GM23338 (cell line): ENCODE measurements around the gene ADAMTSL4. TPM values are rescaled to one million over a fixed set of nuclear protein-coding genes. Genes with fewer than 3 reads are reported as not detected.
A peak's percentile ranks its signal among the peaks of the same experiment; 100 is the strongest.

Experiments used
- ATAC-seq: fragments of 200-7000 bp; cut with Tn5 transposase; 3 replicates; pipeline ENCODE4 v1.9.1; 2020
- DNase-seq: peaks from one replicate; pipeline ENCODE4 v3.0.0-alpha.2; 2015; ENCODE audit warnings: low spot score
- H2AFZ ChIP-seq: fragments of 200-600 bp; sonication (generic); 2 replicates; pipeline ENCODE4 v1.8.0; 2016; ENCODE audit warnings: antibody characterized with exemption, mild to moderate bottlenecking, moderate library complexity
- H3F3A ChIP-seq: fragments of 200-600 bp; sonication (generic); replicated peaks from 2 replicates; pipeline ENCODE4 v1.8.0; 2017; ENCODE audit warnings: antibody characterized with exemption, mixed run types, low read depth
- H3K27ac ChIP-seq: fragments of 200-600 bp; sonication (generic); 2 replicates; pipeline ENCODE4 v1.6.1; 2016; ENCODE audit warnings: low read depth
- H3K27me3 ChIP-seq: fragments of 200-600 bp; sonication (generic); 2 replicates; pipeline ENCODE4 v1.8.0; 2016; ENCODE audit warnings: mild to moderate bottlenecking, mixed run types, moderate library complexity; ENCODE audit not compliant: insufficient read depth
- H3K36me3 ChIP-seq: fragments of 200-600 bp; sonication (generic); 2 replicates; pipeline ENCODE4 v1.8.0; 2016; ENCODE audit warnings: mild to moderate bottlenecking; ENCODE audit not compliant: insufficient read depth
- H3K4me1 ChIP-seq: fragments of 200-600 bp; sonication (generic); 2 replicates; pipeline ENCODE4 v1.8.0; 2016; ENCODE audit warnings: mild to moderate bottlenecking, moderate library complexity; ENCODE audit not compliant: insufficient read depth
- H3K4me2 ChIP-seq: fragments of 200-600 bp; sonication (generic); 2 replicates; pipeline ENCODE4 v1.7.1; 2017; ENCODE audit warnings: mixed run types
- H3K4me3 ChIP-seq: fragments of 200-600 bp; sonication (generic); 2 replicates; pipeline ENCODE4 v1.6.1; 2016; ENCODE audit warnings: mixed run types
- H3K79me2 ChIP-seq: fragments of 200-600 bp; sonication (generic); replicated peaks from 2 replicates; pipeline ENCODE4 v1.8.0; 2017; ENCODE audit warnings: mild to moderate bottlenecking; ENCODE audit not compliant: insufficient read depth
- H3K9me2 ChIP-seq: fragments of 200-600 bp; sonication (generic); 2 replicates; pipeline ENCODE4 v1.8.0; 2017; ENCODE audit not compliant: insufficient read depth
- H4K20me1 ChIP-seq: fragments of 200-600 bp; sonication (generic); replicated peaks from 2 replicates; pipeline ENCODE4 v1.8.0; 2017; ENCODE audit warnings: mild to moderate bottlenecking; ENCODE audit not compliant: insufficient read depth
- H3K27ac Mint-ChIP-seq: 2 replicates; pipeline ENCODE4 v1.8.0; 2020; ENCODE audit warnings: inconsistent platforms, mild to moderate bottlenecking, moderate library complexity, mixed read lengths
- H3K27me3 Mint-ChIP-seq: 3 replicates; pipeline ENCODE4 v1.8.0; 2022; ENCODE audit warnings: low read depth, mild to moderate bottlenecking, moderate library complexity, mixed read lengths, inconsistent platforms; ENCODE audit not compliant: insufficient read depth, poor library complexity
- H3K36me3 Mint-ChIP-seq: 3 replicates; pipeline ENCODE4 v1.8.0; 2021; ENCODE audit warnings: low read depth, mild to moderate bottlenecking, inconsistent platforms, moderate library complexity, mixed read lengths
- H3K4me1 Mint-ChIP-seq: 3 replicates; pipeline ENCODE4 v1.8.0; 2020; ENCODE audit warnings: mild to moderate bottlenecking, inconsistent platforms, mixed read lengths
- H3K4me3 Mint-ChIP-seq: 3 replicates; pipeline ENCODE4 v1.8.0; 2021; ENCODE audit warnings: moderate library complexity, mild to moderate bottlenecking, inconsistent platforms, mixed read lengths
- H3K9me3 Mint-ChIP-seq: 3 replicates; pipeline ENCODE4 v1.8.0; 2020; ENCODE audit warnings: moderate library complexity, mild to moderate bottlenecking, inconsistent platforms, mixed read lengths
- CREB1 ChIP-seq: fragments of 250-450 bp; sonication (Bioruptor Pico); IDR thresholded peaks from 2 replicates; pipeline ENCODE4 v1.5.0; 2020; ENCODE audit warnings: low read depth, mild to moderate bottlenecking, moderate library complexity
- CTCF ChIP-seq, 2 experiments: fragments of 200-600 bp in 1 of 2; sonication (generic) in 1 of 2; conservative IDR thresholded peaks; 2 replicates each; pipeline versions ENCODE4 v1.5.1 to v1.6.1; 2016 to 2017; ENCODE audit warnings: antibody characterized with exemption in 2 of 2, low read depth in 2 of 2, mild to moderate bottlenecking in 2 of 2, moderate library complexity in 1 of 2
- ETS1 ChIP-seq: IDR thresholded peaks from 2 replicates; pipeline ENCODE4 v1.6.1; 2016; ENCODE audit warnings: antibody characterized with exemption
- EZH2 ChIP-seq: fragments of 200-600 bp; sonication (generic); IDR thresholded peaks from one replicate; pipeline ENCODE4 v1.8.0; 2017; ENCODE audit warnings: antibody characterized with exemption, mild to moderate bottlenecking, low read depth; ENCODE audit not compliant: unreplicated experiment
- EZH2phosphoT487 ChIP-seq: fragments of 200-600 bp; sonication (generic); IDR thresholded peaks from one replicate; pipeline ENCODE4 v1.8.1; 2018; ENCODE audit warnings: antibody characterized with exemption; ENCODE audit not compliant: unreplicated experiment
- JUNB ChIP-seq: IDR thresholded peaks from one replicate; pipeline ENCODE4 v1.6.1; 2016; ENCODE audit warnings: antibody characterized with exemption; ENCODE audit not compliant: unreplicated experiment
- NANOG ChIP-seq: IDR thresholded peaks from 2 replicates; pipeline ENCODE4 v1.6.1; 2016; ENCODE audit warnings: antibody characterized with exemption, borderline replicate concordance
- POLR2AphosphoS5 ChIP-seq: IDR thresholded peaks from 2 replicates; pipeline ENCODE4 v1.6.1; 2016; ENCODE audit warnings: antibody characterized with exemption, low read depth
- REST ChIP-seq: IDR thresholded peaks from one replicate; pipeline ENCODE4 v1.6.1; 2018; ENCODE audit warnings: antibody characterized with exemption; ENCODE audit not compliant: unreplicated experiment
- STAT1 ChIP-seq: IDR thresholded peaks from one replicate; pipeline ENCODE4 v1.6.1; 2016; ENCODE audit warnings: antibody characterized with exemption; ENCODE audit not compliant: unreplicated experiment
- ZNF114 ChIP-seq: fragments of 250-450 bp; sonication (Bioruptor Pico); IDR thresholded peaks from 2 replicates; pipeline ENCODE4 v1.5.0; 2020; ENCODE audit warnings: mild to moderate bottlenecking, moderate library complexity
- ZNF331 ChIP-seq: fragments of 250-450 bp; sonication (Bioruptor Pico); IDR thresholded peaks from 2 replicates; pipeline ENCODE4 v1.5.0; 2020; ENCODE audit warnings: low read depth, mild to moderate bottlenecking, moderate library complexity
- ZNF462 ChIP-seq: fragments of 250-450 bp; sonication (Bioruptor Pico); IDR thresholded peaks from 2 replicates; pipeline ENCODE4 v1.5.0; 2020; ENCODE audit warnings: mild to moderate bottlenecking, moderate library complexity
- polyA plus RNA-seq: library from polyadenylated mRNA; unstranded; fragments of >200 nt; fragmentation: Nextera tagmentation; extraction: Ambion mirVana; gene quantifications from 2 replicates; pipeline ENCODE4 v1.2.1, GENCODE V29; 2016
- total RNA-seq: library from RNA; depleted of rRNA; stranded (reverse); fragments of >200 nt; shearing (Covaris generic); gene quantifications from 2 replicates; pipeline ENCODE4 v1.2.3, GENCODE V29; 2014

ADAMTSL4 gene
- total and polyA plus RNA-seq, 2 experiments from 2014 or later: 5.3 to 5.8 TPM

- no peaks in the 10 kb centered on the region for H4K20me1 ChIP-seq
- Mint-ChIP-seq H3K9me3 (no peaks in the 10 kb centered on the region), H3K4me3 (no peak overlapping the region), H3K4me1 (peaks cover 22% of the 10 kb centered on the region), H3K27me3 (peaks cover 3% of the 10 kb centered on the region), H3K36me3 (peaks cover 11% of the 10 kb centered on the region; the same call in 2 of the 3 replicates), H3K27ac (peak overlapping the region; percentile 92)
- H3K27ac ChIP-seq: peak overlapping the region; percentile 80
- peaks cover 4% of the 10 kb centered on the region; the same call in 1 of the 2 replicates for H3K9me2 ChIP-seq
- H2AFZ ChIP-seq: no peak overlapping the region
- ATAC-seq (no peak), DNase-seq (no peak)
- TF ChIP-seq EZH2 (no peak), CTCF (conservative IDR thresholded peaks at IDR 0.05; ENCODE audit: low read depth in 2 of 2) (no peak), POLR2AphosphoS5 (no peak), NANOG (no peak), JUNB (no peak), REST (no peak), ETS1 (no peak), ZNF462 (CRISPR knock-in tag) (no peak), ZNF331 (CRISPR knock-in tag) (no peak), ZNF114 (CRISPR knock-in tag) (no peak), STAT1 (no peak), EZH2phosphoT487 (no peak), CREB1 (CRISPR knock-in tag) (no peak)
- H3K4me1 ChIP-seq: peaks cover 16% of the 10 kb centered on the region
- H3F3A ChIP-seq: peaks cover 8% of the 10 kb centered on the region
- no peaks in the 10 kb centered on the region for H3K27me3 ChIP-seq
- no peak overlapping the region for H3K4me3 ChIP-seq
- no peaks in the 10 kb centered on the region for H3K36me3 ChIP-seq
- no peak overlapping the region for H3K4me2 ChIP-seq
- H3K79me2 ChIP-seq: no peaks in the 10 kb centered on the region; the same call in none of the 2 replicates
These were observed 57.4 kb downstream of the ADAMTSL4 start for GRCh38 chr1:150606463-150607142.
